Stomach (tissue), 9 donors: ENCODE data around the gene USP10. TPM values are rescaled to one million over a fixed set of nuclear protein-coding genes. Genes with fewer than 3 reads are reported as not detected.
"Not testable (repeated sequence)": the region's sequence is repeated elsewhere in the genome, so short reads cannot be mapped to it uniquely, and the experiment has no call there.

Experiments
- DNase-seq, 2 donors: peaks; one replicate each; pipeline versions ENCODE4 v3.0.0 to v3.0.0-alpha.2; 2013 to 2019
- H3K27ac ChIP-seq, 5 donors: fragments of 200-600 bp in 4 of 5; sonication (generic) in 4 of 5; one replicate each; pipeline ENCODE4 v1.5.1; 2013 to 2019; ENCODE audit warnings: mild to moderate bottlenecking in 1 of 5, moderate library complexity in 1 of 5
- H3K27me3 ChIP-seq, 3 donors: fragments of 200-600 bp; sonication (generic); one replicate each; pipeline ENCODE4 v1.5.1; 2017 to 2019; ENCODE audit warnings: mixed run types in 1 of 3
- H3K36me3 ChIP-seq, 4 donors: fragments of 200-600 bp; sonication (generic); 1 replicate in 3 of 4; 2 replicates in 1 of 4; pipeline ENCODE4 v1.5.1; 2016 to 2019
- H3K4me1 ChIP-seq, 4 donors: fragments of 200-600 bp; sonication (generic); one replicate each; pipeline ENCODE4 v1.5.1; 2016 to 2019
- H3K4me3 ChIP-seq, 4 donors: fragments of 200-600 bp; sonication (generic) in 3 of 4; one replicate each; pipeline ENCODE4 v1.5.1; 2016 to 2019; ENCODE audit warnings: mild to moderate bottlenecking in 1 of 4
- H3K9me3 ChIP-seq, 4 donors: fragments of 200-600 bp; sonication (generic); one replicate each; pipeline ENCODE4 v1.5.1; 2016 to 2019
- CTCF ChIP-seq, 7 experiments: fragments of 450-650 bp in 4 of 7; fragments of 200-600 bp in 3 of 7; sonication (generic) in 3 of 7; IDR thresholded peaks; one replicate each; pipeline ENCODE4 v1.5.1; 2016 to 2019; ENCODE audit warnings: antibody characterized with exemption in 7 of 7, control low read depth in 2 of 7, mild to moderate bottlenecking in 1 of 7
- EP300 ChIP-seq: sonication (generic); formaldehyde crosslinking; IDR thresholded peaks from one replicate; pipeline ENCODE4 v1.6.1; 2017; ENCODE audit warnings: antibody characterized with exemption
- POLR2A ChIP-seq, 4 donors: fragments of 450-650 bp; IDR thresholded peaks; one replicate each; pipeline ENCODE4 v1.6.1; 2016; ENCODE audit warnings: antibody characterized with exemption in 4 of 4, control low read depth in 2 of 4, mild to moderate bottlenecking in 1 of 4, moderate library complexity in 1 of 4
- POLR2AphosphoS5 ChIP-seq, 3 donors: sonication (generic); formaldehyde crosslinking; IDR thresholded peaks; one replicate each; pipeline ENCODE4 v1.6.1; 2016; ENCODE audit warnings: antibody characterized with exemption in 3 of 3
- whole genome bisulfite sequencing, 5 donors: extraction: QIAGEN DNeasy Blood & Tissue Kit in 3 of 5; methylation state at CpG; one replicate each; pipeline versions ENCODE4 v1.1.5 to v1.1.7; 2013 to 2018; 5-methylcytosine and 5-hydroxymethylcytosine counted together
- intact Hi-C: fragments of 100-400 bp; cut with DNase I; formaldehyde crosslinking; loops from one replicate; pipeline ENCODE4 v1.15.1; 2023; ENCODE audit warnings: low total_unique reads
- polyA plus RNA-seq, 3 donors: library from polyadenylated mRNA; stranded (reverse); fragments of 200-250 nt; gene quantifications; one replicate each; pipeline ENCODE4 v1.2.3, GENCODE V29; 2013
- total RNA-seq, 5 donors: library from RNA; depleted of rRNA; stranded (reverse); fragments of >200 nt; gene quantifications; one replicate each; pipeline versions ENCODE4 v1.1.0 to v1.2.3, GENCODE V29; 2014 to 2016
- donor health status: healthy with polysubstance abuse.
- donor health status: Bipolar disorder and iron deficiency.
- donor health status: healthy.

Gene USP10
- total and polyA plus RNA-seq, 8 donors = 17.1 to 183 (median 44.8) TPM

GRCh38 chr16:84746231-84746630, 46.4 kb downstream of the USP10 start:
- intact Hi-C loops = no loop called here
- peaks cover 11 to 55% (median 33%) of the 10 kb centered on the region in 4 donors for H3K4me1 ChIP-seq
- TF ChIP-seq POLR2A (IDR thresholded peaks at IDR 0.05) (no peak), POLR2AphosphoS5 (IDR thresholded peaks at IDR 0.05) (no peak), EP300 (no peak)
- DNase-seq = no peak
- H3K4me3 ChIP-seq = no peak overlapping the region
- peaks cover 9 to 31% (median 22%) of the 10 kb centered on the region in 4 donors for H3K36me3 ChIP-seq
- WGBS, 5 donors = 75 to 84% (median 79%) methylated on average over 6 of the region's 6 CpGs
- H3K9me3 ChIP-seq = no peaks in the 10 kb centered on the region
- H3K27me3 ChIP-seq = no peaks in the 10 kb centered on the region
- H3K27ac ChIP-seq = no peak overlapping the region

- DNase-seq = no peak
- no peaks in the 10 kb centered on the region for H3K27me3 ChIP-seq
- H3K36me3 ChIP-seq = peaks cover 9 to 31% (median 22%) of the 10 kb centered on the region in 4 donors
- H3K9me3 ChIP-seq = no peaks in the 10 kb centered on the region
- intact Hi-C loops = no loop called here
- 91 to 94% (median 93%) methylated on average over 11 of the region's 11 CpGs for WGBS, 5 donors
- no peak overlapping the region for H3K4me3 ChIP-seq
- H3K4me1 ChIP-seq = peaks cover 7 to 55% (median 30%) of the 10 kb centered on the region in 4 donors
- H3K27ac ChIP-seq = no peak overlapping the region
- no peak for TF ChIP-seq POLR2AphosphoS5 (IDR thresholded peaks at IDR 0.05)
- peak in 1 of 7 experiments; percentile 21 for TF ChIP-seq CTCF (IDR thresholded peaks at IDR 0.05)
Measured at GRCh38 chr16:84746875-84747274, 47.1 kb downstream of the USP10 start.

- intact Hi-C loops = not testable (repeated sequence)
- 86 to 94% (median 90%) methylated on average over 11 of the region's 11 CpGs for WGBS, 5 donors
Measured at GRCh38 chr16:84748247-84748646, 48.4 kb downstream of the USP10 start.

GRCh38 chr16:84749072-84749471, 49.3 kb downstream of the USP10 start:
- DNase-seq = no peak
- Histone ChIP-seq H3K36me3 (peaks cover 9 to 23% (median 17%) of the 10 kb centered on the region in 4 donors), H3K9me3 (no peaks in the 10 kb centered on the region), H3K4me1 (peaks cover 7 to 51% (median 28%) of the 10 kb centered on the region in 4 donors), H3K4me3 (no peak overlapping the region), H3K27me3 (no peaks in the 10 kb centered on the region), H3K27ac (peak overlapping the region in 4 of 5 donors; percentile 32 to 71 (median 56))
- intact Hi-C loops = no loop called here
- TF ChIP-seq POLR2AphosphoS5 (IDR thresholded peaks at IDR 0.05) (no peak), EP300 (no peak), CTCF (IDR thresholded peaks at IDR 0.05) (no peak), POLR2A (IDR thresholded peaks at IDR 0.05) (no peak)
- WGBS, 5 donors = 81 to 87% (median 83%) methylated on average over 2 of the region's 2 CpGs

More at GRCh38 chr16:84748247-84748646, 48.4 kb downstream of the USP10 start:
- H3K27ac ChIP-seq, DNase-seq, H3K4me3 ChIP-seq, H3K9me3 ChIP-seq, H3K27me3 ChIP-seq: not testable (repeated sequence)
- peaks cover 9 to 24% (median 17%) of the 10 kb centered on the region in 4 donors for H3K36me3 ChIP-seq
- peaks cover 5 to 51% (median 22%) of the 10 kb centered on the region in 4 donors for H3K4me1 ChIP-seq

- Histone ChIP-seq H3K4me3 (no peak overlapping the region), H3K27me3 (no peaks in the 10 kb centered on the region), H3K36me3 (peaks cover 9 to 19% (median 13%) of the 10 kb centered on the region in 4 donors), H3K4me1 (peaks cover 7 to 59% (median 36%) of the 10 kb centered on the region in 4 donors), H3K27ac (peak overlapping the region; percentile 32 to 71 (median 51)), H3K9me3 (no peaks in the 10 kb centered on the region)
- no peak for DNase-seq
- 45 to 65% (median 48%) methylated on average over 8 of the region's 8 CpGs for WGBS, 5 donors
- intact Hi-C loops = loop anchor here (5.0 kb wide), 1 partner anchor 202 kb away; no protein-coding TSS in a partner anchor
- TF ChIP-seq EP300 = no peak
- TF ChIP-seq CTCF (IDR thresholded peaks at IDR 0.05) = no peak
- no peak for TF ChIP-seq POLR2A (IDR thresholded peaks at IDR 0.05)
- peak in 1 of 3 donors; percentile 35 for TF ChIP-seq POLR2AphosphoS5 (IDR thresholded peaks at IDR 0.05)
Measured at GRCh38 chr16:84749815-84750214, 50.0 kb downstream of the USP10 start.
